CD14-positive monocyte (primary cell): ENCODE results near the gene SLC27A4. TPM values are rescaled to one million over a fixed set of nuclear protein-coding genes. Genes with fewer than 3 reads are reported as not detected.

Experiments
- DNase-seq, 3 donors: peaks; one replicate each; pipeline ENCODE4 v3.0.0-alpha.2; 2011 to 2022
- H2AFZ ChIP-seq: 2 replicates; pipeline ENCODE4 v1.6.0; 2012; ENCODE audit warnings: mild to moderate bottlenecking, low read depth, low read length, inconsistent platforms; ENCODE audit not compliant: insufficient read depth, poor library complexity, severe bottlenecking
- H3K27ac ChIP-seq, 2 donors: 1 replicate in 1 of 2; 2 replicates in 1 of 2; pipeline ENCODE4 v1.5.1; 2012 to 2013; ENCODE audit warnings: low read length in 2 of 2, control low read depth in 1 of 2, inconsistent platforms in 1 of 2, low read depth in 1 of 2, mild to moderate bottlenecking in 1 of 2
- H3K27me3 ChIP-seq, 2 donors: one replicate each; pipeline versions ENCODE4 v1.6.0 to v1.6.1; 2011 to 2013; ENCODE audit warnings: low read length in 2 of 2; ENCODE audit not compliant: control insufficient read depth in 2 of 2, insufficient read depth in 2 of 2
- H3K36me3 ChIP-seq, 2 donors: replicated peaks in 1 of 2; 1 replicate in 1 of 2; 2 replicates in 1 of 2; pipeline versions ENCODE4 v1.5.1 to v1.6.1; 2012 to 2013; ENCODE audit warnings: low read length in 2 of 2, control low read depth in 1 of 2, inconsistent platforms in 1 of 2, mild to moderate bottlenecking in 1 of 2; ENCODE audit not compliant: insufficient read depth in 2 of 2, control insufficient read depth in 1 of 2
- H3K4me1 ChIP-seq, 2 donors: 1 replicate in 1 of 2; 2 replicates in 1 of 2; pipeline versions ENCODE4 v1.5.1 to v1.6.1; 2012 to 2013; ENCODE audit warnings: low read length in 2 of 2, control low read depth in 1 of 2, inconsistent platforms in 1 of 2, mild to moderate bottlenecking in 1 of 2, moderate library complexity in 1 of 2; ENCODE audit not compliant: insufficient read depth in 2 of 2, control insufficient read depth in 1 of 2
- H3K4me2 ChIP-seq: replicated peaks from 2 replicates; pipeline ENCODE3; 2012; ENCODE audit warnings: low read length, moderate library complexity, mild to moderate bottlenecking; ENCODE audit not compliant: poor library complexity, severe bottlenecking; ENCODE audit errors: extremely low read depth
- H3K4me3 ChIP-seq, 3 experiments: fragments of 200-600 bp in 1 of 3; sonication (generic) in 1 of 3; replicated peaks in 1 of 3; 1 replicate in 2 of 3; 2 replicates in 1 of 3; pipeline ENCODE4 v1.5.1; 2011 to 2013; ENCODE audit warnings: low read length in 3 of 3, mild to moderate bottlenecking in 3 of 3, control low read depth in 2 of 3, low read depth in 2 of 3, inconsistent platforms in 1 of 3, moderate library complexity in 1 of 3
- H3K79me2 ChIP-seq: 2 replicates; pipeline ENCODE4 v1.6.0; 2012; ENCODE audit warnings: mild to moderate bottlenecking, control low read depth, inconsistent platforms, low read length, moderate library complexity; ENCODE audit not compliant: insufficient read depth
- H3K9ac ChIP-seq: 2 replicates; pipeline ENCODE4 v1.6.0; 2017; ENCODE audit warnings: low read length, mild to moderate bottlenecking; ENCODE audit not compliant: insufficient read depth, poor library complexity, severe bottlenecking
- H3K9me3 ChIP-seq, 2 donors: replicated peaks in 1 of 2; 1 replicate in 1 of 2; 2 replicates in 1 of 2; pipeline versions ENCODE4 v1.5.1 to v1.6.1; 2012 to 2013; ENCODE audit warnings: low read length in 2 of 2, control low read depth in 1 of 2; ENCODE audit not compliant: control insufficient read depth in 1 of 2, insufficient read depth in 1 of 2
- H4K20me1 ChIP-seq: 2 replicates; pipeline ENCODE4 v1.6.0; 2012; ENCODE audit warnings: mild to moderate bottlenecking, low read length, control low read depth, moderate library complexity; ENCODE audit not compliant: insufficient read depth
- H3K27ac Mint-ChIP-seq, 7 donors: one replicate each; pipeline ENCODE4 v1.8.0; 2020; ENCODE audit warnings: mild to moderate bottlenecking in 7 of 7, mixed read lengths in 7 of 7, moderate library complexity in 6 of 7, inconsistent platforms in 2 of 7
- H3K27me3 Mint-ChIP-seq, 3 donors: one replicate each; pipeline ENCODE4 v1.8.0; 2021 to 2022; ENCODE audit warnings: low read depth in 3 of 3, mild to moderate bottlenecking in 3 of 3, mixed read lengths in 3 of 3, moderate library complexity in 3 of 3, inconsistent platforms in 1 of 3
- H3K36me3 Mint-ChIP-seq, 2 donors: one replicate each; pipeline ENCODE4 v1.8.0; 2020; ENCODE audit warnings: mixed read lengths in 2 of 2, inconsistent platforms in 1 of 2, mild to moderate bottlenecking in 1 of 2
- H3K4me1 Mint-ChIP-seq: one replicate; pipeline ENCODE4 v1.8.0; 2020; ENCODE audit warnings: mild to moderate bottlenecking, mixed read lengths
- H3K4me3 Mint-ChIP-seq, 2 donors: one replicate each; pipeline ENCODE4 v1.8.0; 2020; ENCODE audit warnings: mild to moderate bottlenecking in 2 of 2, mixed read lengths in 2 of 2, moderate library complexity in 1 of 2
- H3K9me3 Mint-ChIP-seq, 7 donors: one replicate each; pipeline ENCODE4 v1.8.0; 2020 to 2022; ENCODE audit warnings: mixed read lengths in 7 of 7, mild to moderate bottlenecking in 6 of 7, moderate library complexity in 6 of 7, inconsistent platforms in 2 of 7
- CTCF ChIP-seq: fragments of 200-600 bp; IDR thresholded peaks from one replicate; pipeline ENCODE4 v1.8.0; 2022; ENCODE audit warnings: antibody characterized with exemption, mild to moderate bottlenecking
- WGBS: methylation state at CpG from one replicate; pipeline ENCODE4 v1.1.5; 2013; ENCODE audit warnings: missing lambda C conversion rate; ENCODE audit not compliant: insufficient coverage; 5-methylcytosine and 5-hydroxymethylcytosine counted together
- intact Hi-C, 2 donors: fragments of 100-400 bp; cut with micrococcal nuclease; formaldehyde crosslinking; loops; one replicate each; pipeline versions ENCODE4 v1.15.0 to v1.15.1; 2023
- polyA plus RNA-seq, 3 donors: library from polyadenylated mRNA; depleted of rRNA in 1 of 3; unstranded in 2 of 3; stranded (reverse) in 1 of 3; fragments of 300-500 nt in 2 of 3; fragments of >200 nt in 1 of 3; fragmentation: Illumina TruSeq in 2 of 3; gene quantifications; 1 replicate in 2 of 3; 2 replicates in 1 of 3; pipeline ENCODE4 v1.2.3, GENCODE V29; 2012 to 2021

SLC27A4 gene
- polyA plus RNA-seq, 3 donors, result 6.8 to 8.9 (median 6.8) TPM

GRCh38 chr9:128304136-128304970 is 36.0 kb upstream of the SLC27A4 start:
- H3K4me3 ChIP-seq, result no peak overlapping the region
- peaks cover 1 to 6% (median 2%) of the 10 kb centered on the region in 3 donors for H3K27me3 Mint-ChIP-seq
- no peak overlapping the region for H3K27ac ChIP-seq
- peaks cover 4 to 11% of the 10 kb centered on the region in 2 donors for H3K36me3 ChIP-seq
- WGBS, result 78% methylated on average over 3 of the region's 9 CpGs
- H3K36me3 Mint-ChIP-seq, result peaks cover 5 to 16% of the 10 kb centered on the region in 2 donors
- DNase-seq, result no peak
- H3K9ac ChIP-seq, result no peak overlapping the region
- no peak overlapping the region for H3K4me2 ChIP-seq
- H4K20me1 ChIP-seq, result no peaks in the 10 kb centered on the region
- H3K79me2 ChIP-seq, result no peaks in the 10 kb centered on the region
- H3K4me1 Mint-ChIP-seq, result no peaks in the 10 kb centered on the region
- no peaks in the 10 kb centered on the region for H3K9me3 ChIP-seq
- peak overlapping the region in 3 of 7 donors; percentile 3 to 19 (median 10) for H3K27ac Mint-ChIP-seq
- peaks cover 0 to 2% (median 0%) of the 10 kb centered on the region in 7 donors for H3K9me3 Mint-ChIP-seq
- no peak overlapping the region for H3K4me3 Mint-ChIP-seq
- no peaks in the 10 kb centered on the region for H3K4me1 ChIP-seq
- H2AFZ ChIP-seq, result no peak overlapping the region
- no peaks in the 10 kb centered on the region for H3K27me3 ChIP-seq
- TF ChIP-seq CTCF, result no peak
- intact Hi-C loops, result no loop called here

- H3K27ac Mint-ChIP-seq, result peak overlapping the region in 2 of 7 donors; percentile 19 to 20
- DNase-seq, result no peak
- Histone ChIP-seq H2AFZ (no peak overlapping the region), H3K27me3 (no peaks in the 10 kb centered on the region), H3K36me3 (peaks cover 9 to 16% of the 10 kb centered on the region in 2 donors), H3K4me1 (no peaks in the 10 kb centered on the region), H4K20me1 (no peaks in the 10 kb centered on the region), H3K4me3 (no peak overlapping the region), H3K79me2 (no peaks in the 10 kb centered on the region), H3K9ac (no peak overlapping the region), H3K4me2 (no peak overlapping the region), H3K9me3 (no peaks in the 10 kb centered on the region), H3K27ac (no peak overlapping the region)
- no peak for TF ChIP-seq CTCF
- no peak overlapping the region for H3K4me3 Mint-ChIP-seq
- H3K9me3 Mint-ChIP-seq, result peaks cover 0 to 3% (median 0%) of the 10 kb centered on the region in 7 donors
- peaks cover 1 to 6% (median 2%) of the 10 kb centered on the region in 3 donors for H3K27me3 Mint-ChIP-seq
- no peaks in the 10 kb centered on the region for H3K4me1 Mint-ChIP-seq
- intact Hi-C loops, result no loop called here
- peaks cover 11 to 22% of the 10 kb centered on the region in 2 donors for H3K36me3 Mint-ChIP-seq
- 100% methylated on average over 1 of the region's 5 CpGs for WGBS
Observed at GRCh38 chr9:128304971-128305288, 35.4 kb upstream of the SLC27A4 start.
